ENCODE data around the gene GAS2L2.

GRCh38 chr17:35742896-35743477 lies 10.1 kb downstream of the GAS2L2 start:
- no peak for TF ChIP-seq ISL1 (CRISPR knock-in tag; IDR thresholded peaks at IDR 0.05)
- TF ChIP-seq, protein P1, sequence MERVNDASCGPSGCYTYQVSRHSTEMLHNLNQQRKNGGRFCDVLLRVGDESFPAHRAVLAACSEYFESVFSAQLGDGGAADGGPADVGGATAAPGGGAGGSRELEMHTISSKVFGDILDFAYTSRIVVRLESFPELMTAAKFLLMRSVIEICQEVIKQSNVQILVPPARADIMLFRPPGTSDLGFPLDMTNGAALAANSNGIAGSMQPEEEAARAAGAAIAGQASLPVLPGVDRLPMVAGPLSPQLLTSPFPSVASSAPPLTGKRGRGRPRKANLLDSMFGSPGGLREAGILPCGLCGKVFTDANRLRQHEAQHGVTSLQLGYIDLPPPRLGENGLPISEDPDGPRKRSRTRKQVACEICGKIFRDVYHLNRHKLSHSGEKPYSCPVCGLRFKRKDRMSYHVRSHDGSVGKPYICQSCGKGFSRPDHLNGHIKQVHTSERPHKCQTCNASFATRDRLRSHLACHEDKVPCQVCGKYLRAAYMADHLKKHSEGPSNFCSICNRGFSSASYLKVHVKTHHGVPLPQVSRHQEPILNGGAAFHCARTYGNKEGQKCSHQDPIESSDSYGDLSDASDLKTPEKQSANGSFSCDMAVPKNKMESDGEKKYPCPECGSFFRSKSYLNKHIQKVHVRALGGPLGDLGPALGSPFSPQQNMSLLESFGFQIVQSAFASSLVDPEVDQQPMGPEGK (CRISPR knock-in tag; IDR thresholded peaks at IDR 0.05; ENCODE audit: borderline replicate concordance), result no peak
- TF ChIP-seq ZNF70 (CRISPR knock-in tag; IDR thresholded peaks at IDR 0.05), result no peak
- TF ChIP-seq RARB (CRISPR knock-in tag; IDR thresholded peaks at IDR 0.05), result no peak
- no peak for TF ChIP-seq BACH2 (CRISPR knock-in tag; IDR thresholded peaks at IDR 0.05; ENCODE audit: borderline replicate concordance)
